GM23338 (cell line): ENCODE data around the gene GPR108. TPM values are rescaled to one million over a fixed set of nuclear protein-coding genes. Genes with fewer than 3 reads are reported as not detected.

ENCODE experiments used
- ATAC-seq: fragments of 200-7000 bp; cut with Tn5 transposase; 3 replicates; pipeline ENCODE4 v1.9.1; 2020
- DNase-seq: peaks from one replicate; pipeline ENCODE4 v3.0.0-alpha.2; 2015; ENCODE audit warnings: low spot score
- H2AFZ ChIP-seq: fragments of 200-600 bp; sonication (generic); 2 replicates; pipeline ENCODE4 v1.8.0; 2016; ENCODE audit warnings: antibody characterized with exemption, mild to moderate bottlenecking, moderate library complexity
- H3F3A ChIP-seq: fragments of 200-600 bp; sonication (generic); replicated peaks from 2 replicates; pipeline ENCODE4 v1.8.0; 2017; ENCODE audit warnings: antibody characterized with exemption, mixed run types, low read depth
- H3K27ac ChIP-seq: fragments of 200-600 bp; sonication (generic); 2 replicates; pipeline ENCODE4 v1.6.1; 2016; ENCODE audit warnings: low read depth
- H3K27me3 ChIP-seq: fragments of 200-600 bp; sonication (generic); 2 replicates; pipeline ENCODE4 v1.8.0; 2016; ENCODE audit warnings: mild to moderate bottlenecking, mixed run types, moderate library complexity; ENCODE audit not compliant: insufficient read depth
- H3K36me3 ChIP-seq: fragments of 200-600 bp; sonication (generic); 2 replicates; pipeline ENCODE4 v1.8.0; 2016; ENCODE audit warnings: mild to moderate bottlenecking; ENCODE audit not compliant: insufficient read depth
- H3K4me1 ChIP-seq: fragments of 200-600 bp; sonication (generic); 2 replicates; pipeline ENCODE4 v1.8.0; 2016; ENCODE audit warnings: mild to moderate bottlenecking, moderate library complexity; ENCODE audit not compliant: insufficient read depth
- H3K4me2 ChIP-seq: fragments of 200-600 bp; sonication (generic); 2 replicates; pipeline ENCODE4 v1.7.1; 2017; ENCODE audit warnings: mixed run types
- H3K4me3 ChIP-seq: fragments of 200-600 bp; sonication (generic); 2 replicates; pipeline ENCODE4 v1.6.1; 2016; ENCODE audit warnings: mixed run types
- H3K79me2 ChIP-seq: fragments of 200-600 bp; sonication (generic); replicated peaks from 2 replicates; pipeline ENCODE4 v1.8.0; 2017; ENCODE audit warnings: mild to moderate bottlenecking; ENCODE audit not compliant: insufficient read depth
- H3K9me2 ChIP-seq: fragments of 200-600 bp; sonication (generic); 2 replicates; pipeline ENCODE4 v1.8.0; 2017; ENCODE audit not compliant: insufficient read depth
- H4K20me1 ChIP-seq: fragments of 200-600 bp; sonication (generic); replicated peaks from 2 replicates; pipeline ENCODE4 v1.8.0; 2017; ENCODE audit warnings: mild to moderate bottlenecking; ENCODE audit not compliant: insufficient read depth
- H3K27ac Mint-ChIP-seq: 2 replicates; pipeline ENCODE4 v1.8.0; 2020; ENCODE audit warnings: inconsistent platforms, mild to moderate bottlenecking, moderate library complexity, mixed read lengths
- H3K27me3 Mint-ChIP-seq: 3 replicates; pipeline ENCODE4 v1.8.0; 2022; ENCODE audit warnings: low read depth, mild to moderate bottlenecking, moderate library complexity, mixed read lengths, inconsistent platforms; ENCODE audit not compliant: insufficient read depth, poor library complexity
- H3K36me3 Mint-ChIP-seq: 3 replicates; pipeline ENCODE4 v1.8.0; 2021; ENCODE audit warnings: low read depth, mild to moderate bottlenecking, inconsistent platforms, moderate library complexity, mixed read lengths
- H3K4me1 Mint-ChIP-seq: 3 replicates; pipeline ENCODE4 v1.8.0; 2020; ENCODE audit warnings: mild to moderate bottlenecking, inconsistent platforms, mixed read lengths
- H3K4me3 Mint-ChIP-seq: 3 replicates; pipeline ENCODE4 v1.8.0; 2021; ENCODE audit warnings: moderate library complexity, mild to moderate bottlenecking, inconsistent platforms, mixed read lengths
- H3K9me3 Mint-ChIP-seq: 3 replicates; pipeline ENCODE4 v1.8.0; 2020; ENCODE audit warnings: moderate library complexity, mild to moderate bottlenecking, inconsistent platforms, mixed read lengths
- POLR2AphosphoS5 ChIP-seq: IDR thresholded peaks from 2 replicates; pipeline ENCODE4 v1.6.1; 2016; ENCODE audit warnings: antibody characterized with exemption, low read depth
- ZNF114 ChIP-seq: fragments of 250-450 bp; sonication (Bioruptor Pico); IDR thresholded peaks from 2 replicates; pipeline ENCODE4 v1.5.0; 2020; ENCODE audit warnings: mild to moderate bottlenecking, moderate library complexity
- polyA plus RNA-seq: library from polyadenylated mRNA; unstranded; fragments of >200 nt; fragmentation: Nextera tagmentation; extraction: Ambion mirVana; gene quantifications from 2 replicates; pipeline ENCODE4 v1.2.1, GENCODE V29; 2016
- total RNA-seq: library from RNA; depleted of rRNA; stranded (reverse); fragments of >200 nt; shearing (Covaris generic); gene quantifications from 2 replicates; pipeline ENCODE4 v1.2.3, GENCODE V29; 2014
- TF ChIP-seq, protein P1 (sequence below): fragments of 250-450 bp; sonication (Bioruptor Pico); IDR thresholded peaks from 2 replicates; pipeline ENCODE4 v1.5.0; 2020; ENCODE audit warnings: mild to moderate bottlenecking, moderate library complexity
- TF ChIP-seq, protein P2 (sequence below), 2 experiments: fragments of 200-600 bp in 1 of 2; sonication (generic) in 1 of 2; conservative IDR thresholded peaks; 2 replicates each; pipeline versions ENCODE4 v1.5.1 to v1.6.1; 2016 to 2017; ENCODE audit warnings: antibody characterized with exemption in 2 of 2, low read depth in 2 of 2, mild to moderate bottlenecking in 2 of 2, moderate library complexity in 1 of 2

The GPR108 gene
- total and polyA plus RNA-seq, 2 experiments from 2014 or later, result 44.8 to 57.9 TPM

DNA sequence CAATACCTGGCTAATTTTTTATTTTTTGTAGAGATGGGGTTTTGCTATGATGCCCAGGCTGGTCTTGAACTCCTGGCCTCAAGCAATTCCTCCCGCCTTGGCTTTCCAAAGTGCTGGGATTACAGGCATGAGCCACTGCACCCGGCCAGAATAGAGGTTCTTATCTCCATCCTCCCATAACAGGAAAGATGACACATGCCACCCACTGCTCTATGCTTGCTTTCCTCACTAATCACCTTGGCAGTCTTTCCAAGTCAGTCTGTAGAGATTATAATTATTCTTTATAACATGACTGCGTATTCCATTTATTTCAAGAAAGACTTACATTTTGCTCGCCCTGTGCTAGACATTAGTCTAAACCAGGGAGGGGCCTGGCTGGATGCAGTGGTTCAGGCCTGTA, 41.8 kb upstream of the GPR108 start (continued):
- TF ChIP-seq, protein P1, sequence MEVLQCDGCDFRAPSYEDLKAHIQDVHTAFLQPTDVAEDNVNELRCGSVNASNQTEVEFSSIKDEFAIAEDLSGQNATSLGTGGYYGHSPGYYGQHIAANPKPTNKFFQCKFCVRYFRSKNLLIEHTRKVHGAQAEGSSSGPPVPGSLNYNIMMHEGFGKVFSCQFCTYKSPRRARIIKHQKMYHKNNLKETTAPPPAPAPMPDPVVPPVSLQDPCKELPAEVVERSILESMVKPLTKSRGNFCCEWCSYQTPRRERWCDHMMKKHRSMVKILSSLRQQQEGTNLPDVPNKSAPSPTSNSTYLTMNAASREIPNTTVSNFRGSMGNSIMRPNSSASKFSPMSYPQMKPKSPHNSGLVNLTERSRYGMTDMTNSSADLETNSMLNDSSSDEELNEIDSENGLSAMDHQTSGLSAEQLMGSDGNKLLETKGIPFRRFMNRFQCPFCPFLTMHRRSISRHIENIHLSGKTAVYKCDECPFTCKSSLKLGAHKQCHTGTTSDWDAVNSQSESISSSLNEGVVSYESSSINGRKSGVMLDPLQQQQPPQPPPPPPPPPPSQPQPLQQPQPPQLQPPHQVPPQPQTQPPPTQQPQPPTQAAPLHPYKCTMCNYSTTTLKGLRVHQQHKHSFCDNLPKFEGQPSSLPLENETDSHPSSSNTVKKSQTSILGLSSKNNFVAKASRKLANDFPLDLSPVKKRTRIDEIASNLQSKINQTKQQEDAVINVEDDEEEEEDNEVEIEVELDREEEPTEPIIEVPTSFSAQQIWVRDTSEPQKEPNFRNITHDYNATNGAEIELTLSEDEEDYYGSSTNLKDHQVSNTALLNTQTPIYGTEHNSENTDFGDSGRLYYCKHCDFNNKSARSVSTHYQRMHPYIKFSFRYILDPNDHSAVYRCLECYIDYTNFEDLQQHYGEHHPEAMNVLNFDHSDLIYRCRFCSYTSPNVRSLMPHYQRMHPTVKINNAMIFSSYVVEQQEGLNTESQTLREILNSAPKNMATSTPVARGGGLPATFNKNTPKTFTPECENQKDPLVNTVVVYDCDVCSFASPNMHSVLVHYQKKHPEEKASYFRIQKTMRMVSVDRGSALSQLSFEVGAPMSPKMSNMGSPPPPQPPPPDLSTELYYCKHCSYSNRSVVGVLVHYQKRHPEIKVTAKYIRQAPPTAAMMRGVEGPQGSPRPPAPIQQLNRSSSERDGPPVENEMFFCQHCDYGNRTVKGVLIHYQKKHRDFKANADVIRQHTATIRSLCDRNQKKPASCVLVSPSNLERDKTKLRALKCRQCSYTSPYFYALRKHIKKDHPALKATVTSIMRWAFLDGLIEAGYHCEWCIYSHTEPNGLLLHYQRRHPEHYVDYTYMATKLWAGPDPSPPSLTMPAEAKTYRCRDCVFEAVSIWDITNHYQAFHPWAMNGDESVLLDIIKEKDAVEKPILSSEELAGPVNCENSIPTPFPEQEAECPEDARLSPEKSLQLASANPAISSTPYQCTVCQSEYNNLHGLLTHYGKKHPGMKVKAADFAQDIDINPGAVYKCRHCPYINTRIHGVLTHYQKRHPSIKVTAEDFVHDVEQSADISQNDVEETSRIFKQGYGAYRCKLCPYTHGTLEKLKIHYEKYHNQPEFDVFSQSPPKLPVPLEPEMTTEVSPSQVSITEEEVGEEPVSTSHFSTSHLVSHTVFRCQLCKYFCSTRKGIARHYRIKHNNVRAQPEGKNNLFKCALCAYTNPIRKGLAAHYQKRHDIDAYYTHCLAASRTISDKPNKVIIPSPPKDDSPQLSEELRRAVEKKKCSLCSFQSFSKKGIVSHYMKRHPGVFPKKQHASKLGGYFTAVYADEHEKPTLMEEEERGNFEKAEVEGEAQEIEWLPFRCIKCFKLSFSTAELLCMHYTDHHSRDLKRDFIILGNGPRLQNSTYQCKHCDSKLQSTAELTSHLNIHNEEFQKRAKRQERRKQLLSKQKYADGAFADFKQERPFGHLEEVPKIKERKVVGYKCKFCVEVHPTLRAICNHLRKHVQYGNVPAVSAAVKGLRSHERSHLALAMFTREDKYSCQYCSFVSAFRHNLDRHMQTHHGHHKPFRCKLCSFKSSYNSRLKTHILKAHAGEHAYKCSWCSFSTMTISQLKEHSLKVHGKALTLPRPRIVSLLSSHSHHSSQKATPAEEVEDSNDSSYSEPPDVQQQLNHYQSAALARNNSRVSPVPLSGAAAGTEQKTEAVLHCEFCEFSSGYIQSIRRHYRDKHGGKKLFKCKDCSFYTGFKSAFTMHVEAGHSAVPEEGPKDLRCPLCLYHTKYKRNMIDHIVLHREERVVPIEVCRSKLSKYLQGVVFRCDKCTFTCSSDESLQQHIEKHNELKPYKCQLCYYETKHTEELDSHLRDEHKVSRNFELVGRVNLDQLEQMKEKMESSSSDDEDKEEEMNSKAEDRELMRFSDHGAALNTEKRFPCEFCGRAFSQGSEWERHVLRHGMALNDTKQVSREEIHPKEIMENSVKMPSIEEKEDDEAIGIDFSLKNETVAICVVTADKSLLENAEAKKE (CRISPR knock-in tag), result no peak
- TF ChIP-seq, protein P2, sequence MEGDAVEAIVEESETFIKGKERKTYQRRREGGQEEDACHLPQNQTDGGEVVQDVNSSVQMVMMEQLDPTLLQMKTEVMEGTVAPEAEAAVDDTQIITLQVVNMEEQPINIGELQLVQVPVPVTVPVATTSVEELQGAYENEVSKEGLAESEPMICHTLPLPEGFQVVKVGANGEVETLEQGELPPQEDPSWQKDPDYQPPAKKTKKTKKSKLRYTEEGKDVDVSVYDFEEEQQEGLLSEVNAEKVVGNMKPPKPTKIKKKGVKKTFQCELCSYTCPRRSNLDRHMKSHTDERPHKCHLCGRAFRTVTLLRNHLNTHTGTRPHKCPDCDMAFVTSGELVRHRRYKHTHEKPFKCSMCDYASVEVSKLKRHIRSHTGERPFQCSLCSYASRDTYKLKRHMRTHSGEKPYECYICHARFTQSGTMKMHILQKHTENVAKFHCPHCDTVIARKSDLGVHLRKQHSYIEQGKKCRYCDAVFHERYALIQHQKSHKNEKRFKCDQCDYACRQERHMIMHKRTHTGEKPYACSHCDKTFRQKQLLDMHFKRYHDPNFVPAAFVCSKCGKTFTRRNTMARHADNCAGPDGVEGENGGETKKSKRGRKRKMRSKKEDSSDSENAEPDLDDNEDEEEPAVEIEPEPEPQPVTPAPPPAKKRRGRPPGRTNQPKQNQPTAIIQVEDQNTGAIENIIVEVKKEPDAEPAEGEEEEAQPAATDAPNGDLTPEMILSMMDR (conservative IDR thresholded peaks at IDR 0.05; ENCODE audit: low read depth in 2 of 2), result no peak

DNA sequence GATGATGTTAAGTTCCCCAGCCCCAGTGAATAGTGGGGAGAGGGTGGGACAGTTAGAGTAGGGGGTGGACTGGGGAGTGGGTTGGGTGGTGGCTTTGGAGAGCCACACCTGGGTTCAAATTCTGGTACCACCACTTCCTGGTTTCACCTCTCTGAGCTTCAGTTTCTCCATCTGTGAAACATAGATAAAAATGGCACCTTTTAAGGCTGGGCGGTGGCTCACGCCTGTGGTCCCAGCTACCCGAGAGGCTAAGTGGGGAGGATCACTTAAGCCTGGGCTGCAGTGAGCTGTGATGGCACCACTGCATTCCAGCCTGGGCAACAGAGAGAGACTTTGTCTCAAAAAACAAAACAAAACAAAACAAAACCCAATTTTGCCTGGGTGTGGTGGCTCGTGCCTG, 41.0 kb upstream of the GPR108 start:
- Histone ChIP-seq H3K36me3 (no peaks in the 10 kb centered on the region), H3K27me3 (no peaks in the 10 kb centered on the region), H4K20me1 (no peaks in the 10 kb centered on the region), H2AFZ (no peak overlapping the region), H3K9me2 (no peaks in the 10 kb centered on the region), H3K79me2 (no peaks in the 10 kb centered on the region), H3K4me1 (peaks cover 2% of the 10 kb centered on the region; the same call in 1 of the 2 replicates), H3K4me2 (no peak overlapping the region), H3F3A (no peaks in the 10 kb centered on the region), H3K27ac (no peak overlapping the region), H3K4me3 (no peak overlapping the region)
- Mint-ChIP-seq H3K27ac (no peak overlapping the region), H3K9me3 (peaks cover 83% of the 10 kb centered on the region), H3K4me1 (no peaks in the 10 kb centered on the region), H3K36me3 (peaks cover 31% of the 10 kb centered on the region), H3K27me3 (peaks cover 8% of the 10 kb centered on the region), H3K4me3 (no peak overlapping the region)
- DNase-seq (no peak), ATAC-seq (no peak)
- no peak for TF ChIP-seq ZNF114 (CRISPR knock-in tag)
- TF ChIP-seq, protein P2 (conservative IDR thresholded peaks at IDR 0.05; ENCODE audit: low read depth in 2 of 2), result no peak
- TF ChIP-seq, protein P1 (CRISPR knock-in tag), result no peak
- TF ChIP-seq POLR2AphosphoS5, result no peak
